ENCODE data around the gene INTS11.
A peak's percentile ranks its signal among the peaks of the same experiment; 100 is the strongest.
"Not testable (repeated sequence)": the region's sequence is repeated elsewhere in the genome, so short reads cannot be mapped to it uniquely, and the experiment has no call there.

INTS11 gene

DNA sequence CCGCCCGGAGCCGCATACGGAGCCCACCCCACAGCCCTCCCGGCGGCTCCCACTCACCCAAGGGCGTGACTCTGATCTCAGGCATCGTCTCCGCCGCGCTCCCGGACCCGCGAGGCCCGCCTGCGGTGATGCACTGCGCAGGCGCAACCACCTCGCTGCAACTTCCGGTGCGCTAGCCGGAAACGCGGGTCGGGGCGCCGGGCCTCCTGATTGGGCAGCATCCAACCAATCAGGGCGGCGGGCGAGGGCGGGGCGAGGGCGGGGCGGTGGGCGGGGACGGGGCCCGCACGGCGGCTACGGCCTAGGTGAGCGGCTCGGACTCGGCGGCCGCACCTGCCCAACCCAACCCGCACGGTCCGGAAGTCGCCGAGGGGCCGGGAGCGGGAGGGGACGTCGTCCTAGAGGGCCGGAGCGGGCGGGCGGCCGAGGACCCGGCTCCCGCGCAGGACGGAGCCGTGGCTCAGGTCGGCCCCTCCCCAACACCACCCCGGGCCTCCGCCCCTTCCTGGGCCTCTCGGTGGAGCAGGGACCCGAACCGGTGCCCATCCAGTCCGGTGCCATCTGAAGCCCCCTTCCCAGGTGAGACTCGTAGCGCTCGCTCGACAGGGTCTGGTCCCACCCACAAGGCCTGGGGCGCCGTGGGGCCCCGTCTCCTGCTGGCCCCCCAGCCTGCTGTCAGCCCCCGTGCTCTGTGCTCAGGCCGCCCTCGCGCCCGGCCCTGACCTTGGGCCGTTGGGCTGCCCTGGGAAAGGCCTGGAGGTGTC, at the start of gene INTS11, which contains the start of gene CPTP:
Gene INTS11, minus strand, starts transcription at position 137 of the 764 bp plus-strand sequence. Its CDS starts 52 bp downstream, at position 85.
Gene CPTP, plus strand, starts transcription at position 279 of the 764 bp plus-strand sequence. CDS start 2,109 bp downstream, outside the sequence.
- DNase-seq = peak; percentile 92

DNA sequence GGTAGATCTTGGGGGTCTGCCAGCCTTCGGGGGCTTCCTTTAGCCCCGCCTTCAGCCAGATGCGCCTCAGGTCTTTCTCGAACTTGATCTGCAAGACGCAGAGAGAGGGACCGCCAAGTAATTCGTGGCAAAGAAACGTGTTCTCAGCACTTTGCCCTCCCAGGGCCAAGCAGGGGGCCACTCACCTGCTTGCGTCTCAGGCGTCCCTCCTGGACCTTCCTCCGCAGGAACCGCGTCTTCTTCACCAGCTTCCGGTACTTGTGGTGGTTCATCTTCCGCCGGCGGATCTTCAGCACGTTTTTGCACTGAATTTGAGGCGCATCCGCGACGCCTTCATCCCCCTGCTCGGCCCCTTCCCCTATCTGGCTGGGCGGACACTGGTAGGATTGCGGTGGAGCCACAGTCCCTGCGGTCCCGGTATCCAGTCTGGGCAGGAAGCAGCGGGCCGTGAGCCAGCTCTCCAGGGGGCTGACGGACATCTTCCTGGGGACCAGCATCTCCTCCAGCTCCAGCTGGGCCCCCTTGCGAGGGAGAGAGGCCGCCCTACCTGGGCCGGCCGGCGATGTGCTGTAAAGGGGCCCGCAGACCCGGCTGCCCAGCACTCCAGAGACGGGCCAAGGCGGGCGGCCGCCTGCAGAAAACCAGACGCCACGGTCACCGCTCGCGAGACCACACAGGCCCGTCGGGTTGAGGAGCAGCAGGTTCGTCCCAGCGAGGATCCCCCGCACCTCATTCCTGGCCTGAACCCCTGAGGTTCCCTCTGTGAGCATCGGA, 49.5 kb upstream of the INTS11 start:
- no peak for DNase-seq

DNA sequence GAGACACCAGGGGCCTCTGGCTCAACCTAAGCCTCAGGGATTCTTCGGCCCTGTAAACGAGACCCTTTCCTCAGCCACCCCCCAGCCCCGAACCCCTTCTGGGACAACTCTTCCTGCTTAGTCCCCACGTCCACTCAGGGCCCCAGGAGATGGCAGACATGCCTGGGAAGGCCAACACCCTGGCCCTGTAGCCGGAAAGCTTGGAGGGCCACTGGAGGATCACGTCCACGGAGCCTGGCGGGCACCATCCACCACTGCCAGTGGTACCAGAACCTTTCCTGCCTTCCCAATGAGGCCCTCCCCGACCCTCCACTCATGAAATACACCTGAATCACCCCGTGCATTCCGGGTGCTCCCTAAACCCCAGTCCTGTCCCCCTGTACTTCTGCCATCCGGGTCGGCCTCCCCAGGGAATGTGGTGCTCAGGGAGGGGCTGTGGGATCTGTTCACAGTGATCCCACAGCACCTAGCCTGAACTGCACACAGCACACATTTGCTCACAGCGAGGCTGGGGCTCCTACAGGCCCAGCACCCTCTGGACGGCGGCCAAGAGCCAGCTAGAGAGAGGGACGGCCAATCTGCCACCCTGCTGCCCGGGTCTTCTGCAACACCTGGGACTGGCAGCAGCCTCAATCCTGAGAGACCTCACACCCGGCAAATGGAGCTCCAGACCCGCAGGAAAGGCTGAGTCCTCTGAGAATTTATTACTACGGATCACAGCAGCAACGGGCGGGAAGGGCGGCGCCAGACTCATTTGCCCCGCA, 48.8 kb upstream of the INTS11 start:
- DNase-seq = no peak

DNA sequence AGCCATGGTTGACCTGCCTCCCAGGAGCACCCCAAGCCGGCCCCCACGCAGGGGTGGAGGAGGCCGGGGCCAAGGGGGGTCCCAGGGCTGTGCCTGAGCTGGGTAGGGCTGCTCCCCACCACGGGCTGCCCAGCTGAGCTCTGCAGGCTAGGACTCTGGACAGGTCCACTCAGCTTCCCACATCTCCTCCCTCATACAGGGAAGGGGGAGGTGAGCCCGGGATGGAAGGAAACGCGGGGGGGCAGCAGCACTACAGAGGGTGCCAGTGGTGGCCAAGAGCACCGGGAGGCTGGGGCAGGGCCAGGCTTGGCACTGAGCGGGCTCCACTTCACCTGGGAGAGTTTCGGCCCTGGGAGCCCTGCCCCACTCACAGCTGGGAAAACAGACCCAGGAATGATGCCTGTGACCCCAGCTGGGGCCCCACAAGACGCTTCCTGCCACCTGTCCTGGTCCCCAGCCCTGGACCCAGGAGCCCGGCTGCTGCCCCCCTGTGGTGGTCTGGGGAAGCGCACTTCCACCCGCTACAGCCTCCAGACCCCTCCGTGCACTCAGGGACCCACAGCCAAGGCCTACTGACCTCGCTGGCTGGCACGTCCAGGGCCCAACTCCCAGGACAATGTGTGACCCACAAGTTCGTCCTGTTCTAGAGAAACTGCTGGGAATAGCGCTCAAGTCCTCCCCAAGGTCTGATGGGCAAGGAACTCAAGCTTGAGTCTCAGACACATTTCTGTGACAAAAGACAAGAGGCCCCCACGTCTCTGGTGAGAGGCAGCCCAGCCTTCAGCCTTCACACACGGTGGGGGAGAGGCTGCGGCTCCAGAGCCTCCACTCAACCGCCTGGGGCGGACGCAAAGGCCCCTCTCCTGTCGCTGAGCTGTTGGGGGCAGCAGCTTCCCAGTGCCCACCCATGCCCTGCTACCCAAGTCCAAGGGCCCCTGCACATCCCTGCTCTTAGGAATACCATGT, 47.6 kb upstream of the INTS11 start:
- peak; percentile 68 for DNase-seq

DNA sequence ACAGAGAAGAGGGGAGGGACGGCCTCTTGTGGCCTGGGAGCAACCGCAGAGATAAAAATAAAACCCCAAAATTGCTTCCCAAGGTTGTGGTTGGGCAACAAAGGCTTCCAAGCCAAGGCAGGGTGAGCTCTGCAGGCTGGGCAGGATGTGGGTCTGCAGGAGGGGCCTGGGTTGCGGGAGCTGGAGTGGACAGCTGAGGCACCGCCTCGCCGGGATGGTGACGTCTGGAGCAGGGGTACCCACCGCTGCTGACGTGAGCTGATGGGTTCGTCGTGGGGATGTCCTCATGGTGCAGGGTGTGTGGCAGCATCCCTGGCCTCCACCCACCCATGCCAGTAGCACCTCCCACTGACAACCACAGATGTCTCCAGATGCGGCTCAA, 46.9 kb upstream of the INTS11 start:
- peak; percentile 46 for DNase-seq

DNA sequence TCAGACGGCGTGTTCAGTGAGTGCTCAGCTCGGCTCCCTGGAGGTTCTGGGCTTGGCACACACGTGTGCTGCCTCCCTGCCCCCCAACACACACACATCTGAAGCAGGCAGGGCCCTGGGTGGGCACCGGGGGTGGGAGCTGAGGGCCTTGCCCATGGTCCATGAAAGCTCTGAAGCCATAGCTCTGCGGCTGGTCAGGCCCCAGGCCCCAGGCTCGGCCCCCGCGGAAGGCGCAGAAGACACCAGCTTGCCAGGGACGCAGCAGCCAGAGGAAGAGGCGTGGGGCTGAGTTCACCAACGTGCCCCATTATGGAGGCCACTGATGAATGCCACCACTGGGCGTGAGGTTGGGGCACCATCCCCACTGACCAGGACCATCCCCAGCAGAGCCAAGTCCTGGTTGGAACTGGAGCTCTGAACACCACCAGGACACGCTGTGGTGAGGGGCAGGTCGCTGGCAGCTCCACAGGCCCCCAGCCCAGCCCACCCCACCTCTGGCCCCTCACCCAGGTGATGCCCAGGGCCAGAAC, 46.4 kb upstream of the INTS11 start:
- DNase-seq = no peak

DNA sequence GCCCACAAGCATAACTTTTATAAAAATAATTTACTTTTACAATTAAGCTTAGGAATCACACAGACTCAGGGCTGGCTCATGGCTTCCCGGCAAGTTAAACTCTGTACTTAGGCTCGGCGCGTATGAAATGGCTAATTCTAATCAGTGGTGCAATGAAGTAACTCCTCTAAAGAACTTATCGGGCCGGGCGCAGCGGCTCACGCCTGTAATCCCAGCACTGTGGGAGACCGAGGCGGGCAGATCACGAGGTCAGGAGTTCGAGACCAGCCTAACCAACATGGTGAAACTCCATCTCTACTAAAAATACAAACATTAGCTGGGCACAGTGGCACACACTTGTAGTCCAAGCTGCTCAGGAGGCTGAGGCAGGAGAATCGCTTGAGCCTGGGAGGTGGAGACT, 45.6 kb upstream of the INTS11 start:
- not testable (repeated sequence) for DNase-seq

DNA sequence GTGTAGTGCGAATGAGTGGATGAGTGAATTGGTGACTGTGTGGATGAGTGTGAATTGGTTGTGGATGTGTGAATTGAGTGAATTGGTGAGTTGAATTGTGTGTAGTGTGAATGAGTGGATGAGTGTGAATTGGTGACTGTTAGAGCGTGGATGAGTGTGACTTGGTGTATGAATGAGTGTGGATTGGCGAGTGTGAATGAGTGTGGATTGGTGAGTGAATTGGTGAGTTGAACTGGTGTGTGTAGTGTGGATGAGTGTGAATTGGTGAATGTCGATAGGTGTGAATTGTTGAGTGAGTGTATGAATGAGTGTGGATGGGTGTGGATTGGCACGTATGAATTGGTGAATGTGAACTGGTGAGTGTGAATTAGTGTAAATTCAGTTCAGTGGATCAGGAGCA, 42.9 kb upstream of the INTS11 start:
- no peak for DNase-seq

DNA sequence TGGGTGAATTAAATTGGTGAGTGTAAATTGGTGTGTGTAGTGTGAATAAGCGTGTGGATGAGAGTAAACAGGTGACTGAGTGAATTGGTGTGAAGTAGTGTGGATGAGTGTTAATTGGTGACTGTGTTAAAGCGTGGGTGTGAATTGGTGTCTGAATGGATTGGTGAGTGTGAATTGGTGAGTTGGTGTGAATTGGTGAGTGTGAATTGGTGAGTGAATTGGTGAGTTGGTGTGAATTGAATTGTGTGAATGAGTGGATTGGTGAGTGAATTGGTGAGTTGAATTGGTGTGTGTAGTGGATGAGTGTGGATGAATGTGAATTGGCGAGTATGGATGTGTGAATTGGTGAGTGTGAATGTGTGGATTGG, 42.2 kb upstream of the INTS11 start:
- DNase-seq = no peak

DNA sequence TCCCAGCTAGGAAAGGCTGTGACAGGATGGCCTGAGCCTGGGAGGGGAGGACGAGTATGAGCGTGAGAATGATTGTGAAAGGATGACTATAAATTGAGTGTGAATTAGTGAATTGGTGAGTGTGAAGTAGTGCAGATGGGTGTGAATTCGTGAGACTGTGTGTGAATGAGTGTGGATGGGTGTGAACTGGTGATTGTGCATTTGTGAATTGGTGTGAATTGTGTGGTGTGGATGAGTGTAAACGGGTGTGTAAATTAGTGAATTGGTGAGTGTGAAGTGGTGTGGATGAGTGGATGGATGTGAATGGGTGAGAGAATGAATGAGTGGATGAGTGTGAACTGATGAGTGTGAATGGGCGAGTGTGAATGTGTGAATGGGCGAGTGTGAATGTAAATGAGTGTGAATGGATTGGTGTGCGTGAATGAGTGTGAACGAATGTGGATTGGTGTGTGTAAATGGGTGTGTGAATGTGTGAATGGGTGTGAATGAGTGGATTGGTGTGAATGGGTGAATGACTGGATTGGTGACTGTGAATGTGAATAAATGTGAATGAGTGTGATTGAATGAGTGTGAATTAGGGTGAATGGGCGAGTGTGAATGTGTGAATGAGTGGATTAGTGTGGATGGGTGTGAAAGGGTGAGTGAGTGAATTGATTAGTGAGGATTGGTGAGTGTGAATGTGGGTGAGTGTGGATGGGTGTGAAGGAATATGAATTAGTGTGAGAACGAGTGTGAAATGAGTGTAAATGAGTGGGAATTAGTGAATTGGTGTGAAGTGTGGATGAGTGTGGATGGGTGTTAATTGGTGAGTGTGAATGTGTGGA, 41.6 kb upstream of the INTS11 start:
- DNase-seq = no peak

DNA sequence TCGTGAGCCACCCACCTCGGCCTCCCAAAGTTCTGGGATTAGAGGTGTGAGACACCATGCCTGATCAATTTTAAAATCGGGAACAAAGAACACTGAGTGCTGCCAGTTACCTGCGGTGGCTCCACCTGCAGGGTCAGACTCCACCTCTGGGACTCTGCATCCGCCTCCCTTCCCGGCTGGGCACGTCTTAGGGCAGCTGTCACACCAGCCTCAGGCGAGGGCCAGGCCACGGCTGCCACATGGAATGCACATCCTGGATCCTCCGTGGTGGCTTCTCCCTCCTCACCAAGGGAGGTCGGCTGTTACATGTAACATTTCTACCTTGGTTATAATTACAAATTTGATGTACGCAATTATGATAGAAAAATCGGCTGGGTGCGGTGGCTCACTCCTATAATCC, 39.8 kb upstream of the INTS11 start:
- no peak for DNase-seq

DNA sequence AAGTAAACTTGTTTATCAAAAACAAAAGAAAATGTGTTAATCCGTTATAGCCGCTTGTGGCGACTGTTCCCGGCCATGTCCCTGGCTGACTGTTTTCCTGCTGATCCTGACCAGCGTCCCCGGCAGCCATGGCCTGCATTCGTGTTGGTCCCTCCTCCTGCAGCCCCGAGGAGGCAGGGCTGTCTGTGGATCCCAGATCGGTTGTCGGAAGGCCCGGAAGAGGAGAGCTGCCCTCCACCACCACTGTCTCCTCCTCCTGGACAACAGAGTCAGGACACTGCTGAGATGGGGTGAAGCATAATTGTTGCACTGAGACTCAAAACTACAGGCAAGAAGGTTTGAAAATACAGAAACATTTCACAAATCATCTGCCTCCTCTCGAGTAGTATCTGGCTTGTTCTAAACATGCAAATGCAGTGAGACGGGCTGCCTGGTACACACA, 37.5 kb upstream of the INTS11 start:
- no peak for DNase-seq

DNA sequence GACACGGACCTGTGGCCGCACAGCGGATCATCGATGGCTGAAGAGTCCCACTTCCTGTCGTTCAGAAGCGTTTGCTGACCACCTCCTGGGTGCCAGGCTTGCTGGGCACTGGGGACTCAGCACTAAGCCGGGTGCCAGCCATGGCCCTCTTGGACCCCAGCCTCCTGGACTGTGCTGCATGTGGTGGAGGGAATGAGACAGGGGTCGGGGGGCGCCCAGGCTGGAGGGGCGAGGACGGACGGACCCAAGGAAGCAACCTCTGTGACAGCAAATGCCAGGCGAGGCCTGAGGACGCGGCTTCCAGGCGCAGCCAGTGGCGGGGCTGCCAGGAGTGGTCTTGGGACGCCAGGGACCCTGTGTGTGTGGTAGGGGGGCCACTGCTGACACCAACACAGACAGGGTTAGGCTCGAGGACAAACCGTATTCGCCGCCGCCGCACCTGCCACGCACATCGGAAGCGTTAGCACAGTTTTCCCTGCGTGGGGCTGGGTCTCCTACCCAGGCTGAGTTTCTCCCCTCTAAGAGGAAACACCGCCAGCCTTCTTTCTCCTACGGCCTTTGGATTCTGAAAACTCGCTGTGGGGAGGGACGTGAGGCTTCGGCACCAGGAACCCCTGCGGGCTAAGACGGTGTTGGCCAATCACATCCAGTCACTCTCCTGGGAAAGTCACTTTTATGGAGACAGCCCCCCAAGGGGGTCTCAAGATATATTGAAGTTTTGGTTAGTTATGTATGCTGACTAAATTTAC, 36.9 kb upstream of the INTS11 start:
- DNase-seq = no peak

DNA sequence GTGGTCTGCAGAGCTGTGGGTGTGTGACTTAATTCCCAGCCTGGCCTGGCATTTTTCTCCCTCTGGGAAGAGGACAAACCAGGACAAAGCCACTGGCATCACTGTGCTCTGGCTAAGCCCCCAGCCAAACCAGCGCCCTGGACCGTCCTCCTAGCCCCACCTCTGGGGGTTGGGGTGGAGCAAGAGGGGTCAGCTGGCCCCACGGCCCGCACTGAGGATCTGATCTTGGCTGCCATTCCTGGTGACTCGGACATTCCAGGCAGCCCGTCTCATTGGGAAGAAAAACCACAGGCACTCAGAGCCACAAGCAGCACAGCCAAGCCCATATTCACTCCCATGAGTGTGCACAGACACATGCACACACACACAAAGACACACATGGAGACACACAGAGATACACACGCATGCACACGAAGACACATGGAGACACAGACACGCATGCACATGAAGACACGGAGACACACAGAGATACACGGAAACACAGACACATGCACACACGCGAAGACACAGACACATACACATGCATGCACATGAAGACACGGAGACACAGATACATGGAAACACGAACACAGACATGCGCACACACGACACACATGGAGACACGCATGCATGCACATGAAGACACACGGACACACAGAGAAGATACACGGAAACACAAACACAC, 36.2 kb upstream of the INTS11 start:
- DNase-seq = no peak

DNA sequence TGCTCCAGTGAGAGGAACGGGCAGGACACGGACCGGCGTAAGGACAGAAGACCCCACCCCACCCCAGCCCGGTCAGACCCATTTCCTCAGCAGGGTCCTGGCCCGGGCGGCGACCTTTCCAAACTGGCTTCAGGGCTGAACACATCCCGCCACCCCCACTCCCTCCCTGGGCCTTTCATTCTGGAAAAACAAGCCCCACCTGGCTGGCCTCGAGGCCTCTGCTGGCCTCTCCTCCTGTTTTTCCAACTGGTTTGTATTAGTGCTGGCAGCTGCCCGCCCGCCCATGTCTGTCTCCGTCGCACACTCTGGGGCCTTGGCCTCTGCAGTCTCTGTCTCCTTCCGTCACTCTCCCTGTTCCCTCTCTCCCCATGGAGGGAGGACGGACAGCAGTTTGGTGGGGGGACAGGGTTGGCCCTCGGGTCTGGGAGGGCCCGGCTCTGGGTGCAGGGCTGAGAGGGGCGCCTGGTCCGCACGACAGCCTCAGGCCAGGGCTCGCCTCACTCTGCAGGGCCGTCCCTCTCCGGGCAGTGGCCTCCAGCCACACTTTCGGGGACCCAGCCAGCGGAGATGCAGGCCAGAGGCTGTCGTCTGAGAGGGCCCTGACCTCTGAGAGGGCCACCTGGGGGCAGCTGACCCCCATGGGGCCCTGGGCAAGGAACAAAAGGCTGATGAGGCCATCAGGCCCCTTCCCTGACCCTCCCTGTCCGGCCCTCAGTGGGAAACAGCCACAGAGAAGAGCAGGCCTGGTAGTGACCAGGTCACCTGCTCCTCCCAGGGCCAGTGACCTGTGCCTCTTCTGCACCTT, 35.4 kb upstream of the INTS11 start:
- DNase-seq = no peak

DNA sequence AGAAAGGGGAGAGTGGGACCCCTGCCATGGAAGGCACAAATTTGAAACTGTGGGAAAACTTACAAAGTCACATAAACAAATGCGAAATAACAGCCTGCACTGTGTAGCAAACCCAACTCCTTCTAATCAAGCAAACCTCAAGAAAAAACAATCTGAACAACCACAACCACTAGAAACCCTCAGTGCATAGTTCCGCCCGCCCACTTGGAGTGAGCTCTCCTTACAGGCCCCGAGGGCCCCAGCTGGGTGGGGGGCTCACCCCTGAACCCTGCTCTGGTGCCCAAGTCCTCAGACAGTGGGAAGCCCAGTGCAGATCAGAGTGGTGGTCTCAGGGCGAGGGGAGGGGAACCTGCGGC, 34.8 kb upstream of the INTS11 start:
- no peak for DNase-seq

DNA sequence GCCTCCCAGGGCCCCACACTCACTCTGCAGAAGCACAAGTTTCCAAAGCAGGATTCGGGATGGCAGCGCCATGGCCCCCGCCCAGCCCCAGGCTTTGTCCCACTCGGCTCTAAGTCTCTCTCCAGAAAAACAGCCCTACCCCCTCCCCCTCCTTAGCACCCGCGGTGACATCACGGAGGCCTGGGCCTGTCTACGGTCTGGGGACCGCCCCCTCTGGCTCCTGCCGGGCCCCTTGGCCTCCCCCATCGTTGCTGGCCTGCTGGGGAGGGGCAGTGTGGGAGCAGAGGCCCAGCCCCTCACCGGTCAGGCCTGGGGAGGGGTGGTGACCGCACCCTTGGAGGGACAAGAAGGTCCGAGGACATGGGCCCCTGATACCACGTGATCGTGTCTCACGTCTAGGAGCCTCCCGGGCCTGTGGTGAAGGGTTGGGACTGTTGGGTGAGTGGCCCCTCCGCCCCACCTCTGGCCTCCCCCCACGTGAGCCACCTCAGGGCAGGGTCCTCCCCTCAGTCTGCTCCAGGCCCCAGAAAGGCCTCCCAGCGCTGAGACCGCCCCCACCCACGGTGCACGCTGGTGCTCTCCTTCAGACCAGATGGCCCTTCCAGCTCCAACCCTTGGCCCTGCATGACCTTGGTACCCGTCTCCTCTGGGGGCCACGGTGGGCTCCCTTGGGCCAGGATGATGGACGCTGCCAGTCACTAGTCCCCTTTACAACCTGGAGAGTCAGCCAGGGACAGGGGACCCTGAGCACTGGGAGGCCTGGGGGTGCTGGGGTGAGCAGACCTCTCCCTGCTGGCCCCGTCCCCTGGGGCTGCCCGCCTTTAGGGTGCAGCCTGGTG, 34.2 kb upstream of the INTS11 start, which contains the start of gene MXRA8:
Gene MXRA8, minus strand, starts transcription at position 123 of the 839 bp plus-strand sequence. Its CDS starts 51 bp downstream, at position 72.
- DNase-seq = no peak

All from activated effector memory CD4-positive, alpha-beta T cell treated with Interleukin-2 at 50 U/mL for 16 hours (primary cell).